HG03066 (cell line): ENCODE data around the gene CCDC7.
"Not testable (repeated sequence)": the region's sequence is repeated elsewhere in the genome, so short reads cannot be mapped to it uniquely, and the experiment has no call there.

ENCODE experiments used
- ATAC-seq: cut with Tn5 transposase; IDR thresholded peaks from one replicate; pipeline ENCODE4 v1.9.1; 2021; ENCODE audit warnings: low read depth; ENCODE audit not compliant: unreplicated experiment

Gene CCDC7

GRCh38 chr10:32445740-32446535 is at the start of gene CCDC7:
Gene CCDC7, plus strand, starts transcription at chr10:32446140. Its CDS starts 5,503 bp downstream, at chr10:32451643.
- peak; percentile 95 for ATAC-seq

GRCh38 chr10:32397163-32397562 is 48.8 kb upstream of the CCDC7 start:
- not testable (repeated sequence) for ATAC-seq

GRCh38 chr10:32399720-32400119 is 46.2 kb upstream of the CCDC7 start:
- not testable (repeated sequence) for ATAC-seq

DNA sequence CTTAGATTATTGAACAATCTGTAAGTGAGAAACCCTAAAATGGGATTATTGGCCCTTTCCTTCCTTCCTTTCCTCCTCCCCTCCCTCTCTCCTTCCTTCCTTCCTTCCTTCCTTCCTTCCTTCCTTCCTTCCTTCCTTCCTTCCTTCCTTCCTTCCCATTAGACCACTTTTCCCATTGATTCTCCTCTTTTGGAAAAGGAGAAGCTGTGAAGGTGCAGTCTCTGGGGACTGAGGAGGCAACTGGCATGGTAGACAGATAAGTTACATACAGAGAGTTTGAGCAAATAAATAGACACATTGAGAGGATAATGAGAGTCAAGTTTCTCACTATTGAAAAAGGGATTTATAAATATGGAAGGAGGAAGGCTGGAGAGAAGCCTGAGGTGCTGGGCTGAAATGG is 45.0 kb upstream of the CCDC7 start:
- no peak for ATAC-seq

DNA sequence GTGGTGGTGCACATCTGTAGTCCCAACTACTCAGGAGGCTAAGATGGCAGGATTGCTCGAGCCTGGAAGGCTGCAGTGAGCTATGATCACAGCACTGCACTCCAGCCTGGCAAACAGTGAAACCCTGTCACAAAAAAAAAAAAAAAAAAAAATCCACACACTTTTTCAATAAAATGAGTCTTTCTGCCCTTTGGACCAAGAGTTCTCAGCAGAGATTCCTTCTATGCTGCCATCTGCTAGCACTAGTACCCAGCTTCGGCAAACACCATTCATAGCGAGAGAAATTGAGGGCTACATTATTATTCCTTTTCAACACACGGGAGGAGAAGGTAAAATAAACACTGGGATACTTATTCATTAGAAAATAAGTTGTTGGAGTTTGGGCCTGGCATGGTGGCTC is 43.4 kb upstream of the CCDC7 start:
- no peak for ATAC-seq

DNA sequence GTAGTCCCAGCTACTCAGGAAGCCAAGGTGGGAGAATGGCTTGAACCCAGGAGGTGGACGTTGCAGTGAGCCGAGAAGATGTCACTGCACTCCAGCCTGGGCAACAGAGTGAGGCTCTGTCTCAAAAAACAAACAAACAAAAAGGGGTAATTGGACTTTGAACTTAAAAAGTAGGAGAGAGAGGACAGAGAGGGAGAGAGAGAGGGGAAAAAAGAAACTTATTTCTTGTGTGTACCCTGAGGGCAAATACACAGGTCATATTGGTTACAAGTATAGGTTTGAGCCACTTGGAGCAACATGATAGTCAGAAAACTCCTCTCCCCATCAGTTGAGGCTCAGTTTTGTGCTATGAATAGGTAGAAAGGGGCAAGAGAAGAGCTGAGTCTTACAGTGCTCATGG is 42.8 kb upstream of the CCDC7 start:
- no peak for ATAC-seq

- ATAC-seq, result no peak
Measured at GRCh38 chr10:32408690-32409089, 37.2 kb upstream of the CCDC7 start.

DNA sequence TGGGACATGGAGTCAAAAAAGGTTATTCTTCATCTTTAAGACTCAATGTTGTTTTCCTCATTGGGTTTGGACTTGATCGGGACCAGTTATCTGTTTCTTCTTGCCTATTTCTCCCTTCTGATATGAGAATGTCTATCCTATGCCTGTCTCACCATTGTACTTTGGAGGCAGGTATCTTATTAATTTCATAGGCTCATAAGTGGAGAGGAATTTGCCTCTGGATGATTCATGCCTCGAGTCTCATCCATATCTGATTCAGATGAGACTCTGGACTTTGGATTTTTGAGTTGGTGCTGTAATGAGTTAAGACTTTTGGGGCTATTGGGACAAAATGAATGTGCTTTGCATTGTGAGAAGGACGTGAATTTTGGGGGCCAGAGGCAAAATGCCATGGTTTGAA is 36.2 kb upstream of the CCDC7 start:
- ATAC-seq, result no peak

DNA sequence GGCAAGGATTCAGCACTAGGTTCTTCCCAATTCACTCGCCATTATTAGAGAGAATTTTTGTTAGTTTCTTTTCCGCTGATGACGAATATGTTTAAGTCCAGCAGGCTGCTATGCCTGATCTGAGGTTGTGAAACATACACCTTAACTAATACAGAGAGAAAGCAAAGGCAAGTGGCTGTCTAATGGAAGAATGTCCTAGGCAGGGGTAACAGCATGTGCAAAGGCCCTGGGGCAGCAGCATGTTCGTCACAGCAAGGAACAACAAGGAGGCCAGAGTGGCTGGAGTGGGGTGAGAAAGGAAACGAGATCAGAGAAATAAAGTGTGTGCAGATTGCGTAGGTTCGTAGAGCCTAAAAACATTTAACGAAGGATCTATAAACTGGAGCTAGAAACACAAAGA is 35.4 kb upstream of the CCDC7 start:
- ATAC-seq, result no peak

DNA sequence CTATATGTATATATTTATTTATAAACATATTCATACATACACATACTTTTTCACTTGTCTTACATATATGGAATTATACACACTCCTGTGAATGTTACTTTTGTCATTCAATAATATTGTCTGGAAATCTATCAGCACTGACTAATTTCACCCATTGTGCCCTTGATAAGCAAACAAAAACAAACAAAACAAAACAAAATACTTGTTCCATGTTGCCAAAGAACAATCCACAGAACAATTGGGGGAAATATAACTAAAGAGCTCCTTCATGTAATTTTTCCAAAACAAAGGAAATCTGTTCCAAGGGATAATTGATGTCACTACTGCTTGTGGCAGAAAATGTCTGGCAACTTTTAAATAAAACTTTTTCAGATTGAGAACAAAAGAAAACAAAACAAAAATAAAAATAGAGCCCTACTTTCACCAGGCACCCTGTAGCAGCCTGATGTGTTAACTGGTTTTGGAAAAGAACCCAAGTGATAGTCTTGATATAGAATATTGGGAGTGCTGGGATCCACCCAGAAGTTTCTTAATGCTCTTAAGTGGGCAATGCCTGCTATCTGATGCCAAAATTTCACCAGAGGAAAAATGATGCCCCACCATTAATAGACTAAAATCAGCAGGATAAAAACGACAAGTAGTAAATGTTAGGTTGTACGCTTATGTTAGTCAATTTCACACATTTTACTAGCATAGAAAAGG is 34.0 kb upstream of the CCDC7 start:
- ATAC-seq, result no peak

- no peak for ATAC-seq
Measured at GRCh38 chr10:32412499-32412853, 33.5 kb upstream of the CCDC7 start.

- ATAC-seq, result no peak
Measured at GRCh38 chr10:32413513-32413912, 32.4 kb upstream of the CCDC7 start.

- ATAC-seq, result no peak
Measured at GRCh38 chr10:32415361-32415760, 30.6 kb upstream of the CCDC7 start.

DNA sequence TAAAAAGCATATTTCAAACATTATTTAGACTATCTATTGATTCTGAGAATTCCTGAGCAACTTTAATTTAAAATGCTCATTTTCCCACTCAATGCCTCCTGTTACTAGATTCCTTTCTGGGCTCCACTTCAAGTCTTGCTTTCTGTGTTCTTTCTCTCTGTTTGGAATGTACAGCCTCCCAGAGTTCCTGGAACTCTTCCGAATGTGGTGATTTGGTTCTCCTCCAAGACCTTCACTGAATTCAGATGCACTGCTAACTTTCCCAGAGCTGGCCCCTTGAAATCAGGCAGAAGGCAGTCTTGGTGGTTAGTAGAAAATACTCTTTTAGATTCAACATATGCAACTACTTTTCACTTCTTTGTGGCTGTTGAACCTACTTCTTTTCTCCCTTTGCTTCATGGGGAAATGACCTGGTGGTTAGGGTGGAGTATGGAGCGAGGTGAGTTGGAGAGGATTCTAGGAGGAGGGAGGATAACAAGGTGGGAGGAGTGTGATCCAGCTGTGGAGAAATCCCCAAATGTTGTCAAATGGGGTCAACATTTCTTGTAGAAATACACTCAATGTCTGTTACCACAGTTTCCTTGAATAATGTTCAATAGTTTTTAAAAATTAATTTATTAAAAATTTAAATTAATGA is 27.9 kb upstream of the CCDC7 start:
- ATAC-seq, result no peak

DNA sequence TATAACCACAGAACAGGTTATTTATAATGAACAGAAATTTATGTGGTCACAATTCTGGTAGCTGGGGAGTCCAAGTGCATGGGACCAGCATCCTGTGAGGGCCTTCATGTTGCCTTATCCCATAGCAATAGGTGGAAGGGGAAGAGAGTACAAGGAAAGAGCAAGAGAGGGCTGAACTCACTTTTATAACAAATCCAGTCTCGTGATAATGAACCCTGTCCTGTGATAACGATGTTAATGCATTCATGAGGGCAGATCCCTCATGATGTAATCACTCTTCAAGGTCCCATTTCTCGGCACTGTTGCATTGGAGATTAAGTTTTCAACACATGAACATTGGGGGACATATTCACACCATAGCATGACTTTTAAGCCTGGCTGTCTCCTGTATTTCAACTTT is 27.4 kb upstream of the CCDC7 start:
- ATAC-seq, result no peak

DNA sequence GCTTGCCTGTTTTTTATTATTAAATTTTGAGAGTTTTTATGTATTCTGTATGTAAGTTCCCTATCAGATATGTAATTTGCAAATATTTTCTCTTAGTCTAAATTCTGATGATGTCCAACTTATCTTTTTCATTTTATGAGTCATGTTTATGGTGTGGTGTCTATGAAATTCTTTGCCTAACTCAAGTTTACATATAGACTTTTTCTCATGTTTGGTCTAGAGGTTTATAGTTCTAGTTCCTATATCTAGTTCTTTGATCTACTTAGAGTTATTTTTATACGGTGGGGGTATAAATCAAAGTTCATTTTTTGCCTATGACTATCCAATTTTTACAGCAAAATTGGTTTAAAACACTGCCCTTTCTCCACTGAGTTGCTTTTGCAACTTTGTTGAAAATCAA is 26.3 kb upstream of the CCDC7 start:
- no peak for ATAC-seq

- ATAC-seq, result no peak
Measured at GRCh38 chr10:32426186-32426585, 19.8 kb upstream of the CCDC7 start.

DNA sequence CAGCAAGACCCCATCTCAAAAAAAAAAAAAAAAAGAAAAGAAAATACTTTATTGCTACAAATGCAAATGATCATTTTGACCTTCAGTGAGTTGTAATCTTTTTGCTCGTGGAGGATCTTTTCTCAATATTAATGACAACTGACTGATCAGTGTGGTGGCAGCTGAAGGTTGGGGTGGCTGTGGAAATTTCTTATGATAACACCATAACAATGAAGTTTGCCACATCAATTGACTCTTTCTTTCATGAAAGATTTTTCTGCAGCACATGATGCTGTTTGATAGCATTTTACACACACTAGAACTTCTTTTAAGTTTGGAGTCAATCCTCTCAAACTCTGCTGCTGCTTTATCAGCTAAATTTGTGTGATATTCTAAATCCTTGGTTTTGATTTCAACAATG is 12.4 kb upstream of the CCDC7 start:
- no peak for ATAC-seq

DNA sequence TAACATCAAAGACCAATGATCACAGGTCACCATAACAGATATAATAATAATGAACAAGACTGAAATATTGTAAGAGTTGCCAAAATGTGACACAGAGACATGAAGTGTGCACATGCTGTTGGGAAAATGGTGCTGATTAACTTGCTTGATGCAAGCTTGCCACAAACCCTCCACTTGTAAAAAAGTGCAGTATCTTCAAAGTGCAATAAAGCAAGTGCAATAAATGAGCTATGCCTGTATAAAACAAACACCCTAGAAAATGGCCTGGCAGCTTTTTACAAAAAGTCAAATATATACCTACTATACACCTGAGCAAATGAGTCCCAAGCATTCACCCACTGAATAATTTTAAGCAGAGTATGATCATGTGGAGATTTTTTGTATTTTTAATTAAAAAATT is 9.7 kb upstream of the CCDC7 start:
- ATAC-seq, result no peak

- no peak for ATAC-seq
Measured at GRCh38 chr10:32437334-32437733, 8.6 kb upstream of the CCDC7 start.

DNA sequence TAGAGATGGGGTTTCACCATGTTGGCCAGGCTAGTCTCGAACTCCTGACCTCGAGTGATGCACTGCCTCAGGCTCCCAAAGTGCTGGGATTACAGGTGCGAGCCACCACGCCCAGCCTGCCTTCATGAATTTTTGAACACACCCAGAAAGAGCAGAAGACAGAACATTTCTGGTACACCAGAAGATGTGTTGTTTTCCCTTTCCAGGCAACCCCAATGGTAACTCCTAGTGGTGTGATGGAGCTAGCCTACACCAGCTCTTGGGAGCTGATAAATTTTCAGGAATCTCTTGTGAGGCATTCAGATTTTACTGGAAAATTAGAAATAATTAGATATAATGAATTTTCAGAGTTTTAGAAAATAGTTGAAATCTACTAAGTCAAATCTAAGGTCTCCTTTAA is 904 bp upstream of the CCDC7 start:
- no peak for ATAC-seq
